Colonic mucosa (tissue), 4 donors: ENCODE data around the gene HNRNPR. TPM values are rescaled to one million over a fixed set of nuclear protein-coding genes. Genes with fewer than 3 reads are reported as not detected.
"Not testable (repeated sequence)": the region's sequence is repeated elsewhere in the genome, so short reads cannot be mapped to it uniquely, and the experiment has no call there.

Source experiments
- DNase-seq: peaks from one replicate; pipeline ENCODE4 v3.0.0-alpha.2; 2020
- H3K27ac ChIP-seq: fragments of 200-600 bp; one replicate; pipeline ENCODE4 v1.8.0; 2021
- H3K27me3 ChIP-seq: fragments of 200-600 bp; one replicate; pipeline ENCODE4 v1.8.0; 2021
- H3K36me3 ChIP-seq: fragments of 200-600 bp; one replicate; pipeline ENCODE4 v1.8.0; 2021
- H3K4me1 ChIP-seq: fragments of 200-600 bp; one replicate; pipeline ENCODE4 v1.8.0; 2021; ENCODE audit warnings: mild to moderate bottlenecking
- H3K4me3 ChIP-seq: fragments of 200-600 bp; one replicate; pipeline ENCODE4 v1.8.0; 2021
- H3K9ac ChIP-seq, 2 donors: one replicate each; pipeline ENCODE4 v1.7.0; 2013; ENCODE audit warnings: control low read depth in 2 of 2, low read depth in 2 of 2, low read length in 2 of 2
- H3K9me3 ChIP-seq: fragments of 200-600 bp; one replicate; pipeline ENCODE4 v1.8.0; 2021
- intact Hi-C: fragments of 100-400 bp; cut with DNase I; formaldehyde crosslinking; loops from one replicate; pipeline ENCODE4 v1.14.1; 2022
- total RNA-seq, 2 donors: library from RNA; stranded (reverse); fragmentation: NEBNext Ultra II Directional in 1 of 2; extraction: Animal tissue kit (Norgen Biotek cat#: 25700) in 1 of 2; gene quantifications; one replicate each; pipeline ENCODE4 v1.2.1, GENCODE V29; 2021
- TF ChIP-seq, protein P1 (sequence below): fragments of 200-600 bp; IDR thresholded peaks from one replicate; pipeline ENCODE4 v1.8.0; 2022; ENCODE audit warnings: antibody characterized with exemption, mild to moderate bottlenecking
- donor health status: healthy.
- donor health status: DM: no; HTN: no; CAD: no.
- donor health status: DM: no; HTN: no; CAD: no.

The HNRNPR gene
- total RNA-seq, 2 donors from 2014 or later, result 103 to 165 TPM

GRCh38 chr1:23376890-23377811, 33.1 kb upstream of the HNRNPR start:
- TF ChIP-seq, protein P1, sequence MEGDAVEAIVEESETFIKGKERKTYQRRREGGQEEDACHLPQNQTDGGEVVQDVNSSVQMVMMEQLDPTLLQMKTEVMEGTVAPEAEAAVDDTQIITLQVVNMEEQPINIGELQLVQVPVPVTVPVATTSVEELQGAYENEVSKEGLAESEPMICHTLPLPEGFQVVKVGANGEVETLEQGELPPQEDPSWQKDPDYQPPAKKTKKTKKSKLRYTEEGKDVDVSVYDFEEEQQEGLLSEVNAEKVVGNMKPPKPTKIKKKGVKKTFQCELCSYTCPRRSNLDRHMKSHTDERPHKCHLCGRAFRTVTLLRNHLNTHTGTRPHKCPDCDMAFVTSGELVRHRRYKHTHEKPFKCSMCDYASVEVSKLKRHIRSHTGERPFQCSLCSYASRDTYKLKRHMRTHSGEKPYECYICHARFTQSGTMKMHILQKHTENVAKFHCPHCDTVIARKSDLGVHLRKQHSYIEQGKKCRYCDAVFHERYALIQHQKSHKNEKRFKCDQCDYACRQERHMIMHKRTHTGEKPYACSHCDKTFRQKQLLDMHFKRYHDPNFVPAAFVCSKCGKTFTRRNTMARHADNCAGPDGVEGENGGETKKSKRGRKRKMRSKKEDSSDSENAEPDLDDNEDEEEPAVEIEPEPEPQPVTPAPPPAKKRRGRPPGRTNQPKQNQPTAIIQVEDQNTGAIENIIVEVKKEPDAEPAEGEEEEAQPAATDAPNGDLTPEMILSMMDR, result no peak
- Histone ChIP-seq H3K4me3 (no peak overlapping the region), H3K27me3 (no peaks in the 10 kb centered on the region), H3K9ac (peak overlapping the region in 1 of 2 donors; percentile 26), H3K27ac (peak overlapping the region; percentile 47), H3K36me3 (no peaks in the 10 kb centered on the region), H3K9me3 (no peaks in the 10 kb centered on the region), H3K4me1 (no peaks in the 10 kb centered on the region)
- intact Hi-C loops, result no loop called here
- no peak for DNase-seq

DNA sequence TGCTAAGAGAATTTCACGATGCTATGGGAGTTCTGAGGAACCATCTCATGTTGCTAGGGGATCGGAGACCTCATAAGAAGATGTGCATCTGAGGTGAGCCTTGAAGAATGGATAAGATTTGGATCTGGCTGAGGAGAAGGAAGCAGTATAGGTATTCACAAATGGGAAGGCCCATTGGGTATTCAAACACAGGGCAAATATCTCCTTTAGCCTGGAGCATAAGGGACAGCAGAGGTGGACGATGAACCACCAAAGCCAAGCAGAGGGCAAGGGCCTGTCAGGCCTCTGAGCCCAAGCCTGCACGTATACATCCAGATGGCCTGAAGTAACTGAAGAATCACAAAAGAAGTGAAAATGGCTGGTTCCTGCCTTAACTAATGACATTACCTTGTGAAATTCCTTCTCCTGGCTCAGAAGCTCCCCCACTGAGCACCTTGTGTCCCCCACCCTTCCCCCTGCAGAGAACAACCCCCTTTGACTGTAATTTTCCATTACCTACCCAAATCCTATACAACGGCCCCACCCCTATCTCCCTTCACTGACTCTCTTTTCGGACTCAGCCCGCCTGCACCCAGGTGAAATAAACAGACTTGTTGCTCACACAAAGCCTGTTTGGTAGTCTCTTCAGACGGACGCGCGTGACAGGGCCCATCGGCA, 30.1 kb upstream of the HNRNPR start:
- H3K4me3 ChIP-seq, H3K27me3 ChIP-seq, H3K9me3 ChIP-seq, H3K36me3 ChIP-seq, H3K9ac ChIP-seq, DNase-seq, H3K27ac ChIP-seq, intact Hi-C loops: not testable (repeated sequence)
- H3K4me1 ChIP-seq, result peaks cover 11% of the 10 kb centered on the region

GRCh38 chr1:23371987-23372880, 28.1 kb upstream of the HNRNPR start:
- no peak overlapping the region for H3K27ac ChIP-seq

DNA sequence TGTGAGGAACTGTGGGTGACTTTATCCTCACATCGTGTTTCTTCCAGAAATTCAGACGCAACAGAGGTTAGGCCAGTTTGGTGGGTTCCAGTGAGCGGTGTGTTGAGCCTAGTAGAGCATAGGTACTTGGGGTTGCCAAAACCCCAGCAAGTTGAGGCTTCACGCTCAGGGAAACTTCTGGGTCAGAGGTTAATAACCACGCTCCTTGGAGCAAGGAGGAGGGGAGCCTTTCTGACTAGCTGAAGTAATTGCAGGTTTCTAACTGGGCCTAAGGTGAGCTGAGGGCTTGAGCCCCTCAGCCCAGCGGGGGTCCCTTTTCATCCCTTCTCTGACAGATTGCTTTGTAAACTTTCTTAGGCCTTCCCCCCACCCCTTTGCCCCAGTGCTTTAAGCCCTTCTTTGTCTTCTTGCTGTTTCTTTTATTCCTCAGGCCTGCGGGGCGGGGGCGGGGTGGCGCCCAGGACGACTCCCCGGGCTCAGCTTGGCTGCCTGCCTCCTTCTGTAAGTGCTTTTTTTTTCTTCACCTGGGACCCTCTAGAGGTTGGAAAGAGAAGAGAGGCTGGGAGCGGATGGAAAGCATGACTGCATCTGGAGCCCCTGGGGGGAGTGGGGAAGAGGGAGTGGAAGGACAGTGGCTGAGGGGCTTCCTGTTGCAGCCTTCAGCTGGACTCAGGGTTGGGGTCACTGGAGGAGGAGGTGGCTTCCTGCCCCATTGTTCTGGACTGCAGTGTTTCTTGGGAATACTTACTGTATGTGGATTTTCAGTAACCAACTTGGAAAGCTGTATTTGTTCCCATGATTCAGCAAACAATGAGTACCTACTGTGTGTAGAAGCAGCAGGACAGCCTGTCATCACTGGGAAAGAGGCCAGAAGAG, 26.9 kb upstream of the HNRNPR start:
- Histone ChIP-seq H3K27me3 (no peaks in the 10 kb centered on the region), H3K9ac (peak overlapping the region; percentile 32 to 96), H3K27ac (peak overlapping the region; percentile 93), H3K9me3 (no peaks in the 10 kb centered on the region), H3K4me1 (peaks cover 17% of the 10 kb centered on the region), H3K4me3 (no peak overlapping the region), H3K36me3 (no peaks in the 10 kb centered on the region)
- intact Hi-C loops, result no loop called here
- no peak for DNase-seq
- TF ChIP-seq, protein P1, result no peak

More at GRCh38 chr1:23371987-23372880, 28.1 kb upstream of the HNRNPR start:
- Histone ChIP-seq H3K4me1 (peaks cover 12% of the 10 kb centered on the region), H3K27me3 (no peaks in the 10 kb centered on the region), H3K9me3 (no peaks in the 10 kb centered on the region), H3K36me3 (no peaks in the 10 kb centered on the region), H3K9ac (no peak overlapping the region), H3K4me3 (no peak overlapping the region)
- TF ChIP-seq, protein P1, result no peak
- no peak for DNase-seq
- intact Hi-C loops, result no loop called here

DNA sequence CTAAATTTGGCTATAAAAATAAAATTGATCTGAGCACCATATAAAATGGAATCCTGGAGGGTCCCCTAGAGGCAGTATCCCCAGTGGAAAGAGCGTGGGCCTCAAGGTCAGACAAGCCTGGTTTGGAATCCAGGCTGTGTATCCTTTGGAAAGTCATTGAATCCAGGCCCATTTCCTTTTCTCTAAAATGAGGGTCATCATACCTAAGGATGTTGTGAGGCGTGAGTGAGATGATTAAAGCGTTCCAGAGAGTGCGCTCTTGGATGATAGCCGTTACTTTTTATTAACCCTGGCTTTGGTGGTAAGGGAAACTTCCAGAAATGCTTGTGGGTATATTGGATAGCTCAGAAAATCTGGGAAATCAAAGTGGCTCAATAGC, 26.2 kb upstream of the HNRNPR start:
- peak overlapping the region in 1 of 2 donors; percentile 96 for H3K9ac ChIP-seq
- intact Hi-C loops, result no loop called here
- H3K9me3 ChIP-seq, result no peaks in the 10 kb centered on the region
- H3K4me3 ChIP-seq, result no peak overlapping the region
- peak overlapping the region; percentile 93 for H3K27ac ChIP-seq
- peaks cover 17% of the 10 kb centered on the region for H3K4me1 ChIP-seq
- TF ChIP-seq, protein P1, result no peak
- no peaks in the 10 kb centered on the region for H3K27me3 ChIP-seq
- no peak for DNase-seq
- H3K36me3 ChIP-seq, result no peaks in the 10 kb centered on the region
